ENCODE results near the gene FAM117B. TPM values are rescaled to one million over a fixed set of nuclear protein-coding genes. Genes with fewer than 3 reads are reported as not detected.

The FAM117B gene
- polyA plus RNA-seq (ENCODE audit: insufficient read length in 3 of 3): 10 to 100 TPM; 27.9 to 36.4 (median 29.4) TPM
- long read RNA-seq, donor 1, partial matches to known transcripts: 0 of 1 reads
- long read RNA-seq, donor 1, other reads (novel, unspliced or antisense): 0 of 1 reads
- long read RNA-seq, donor 2, full-length matches to known transcripts: 2 of 2 reads
- long read RNA-seq, donor 2, partial matches to known transcripts: 0 of 2 reads
- long read RNA-seq, donor 2, other reads (novel, unspliced or antisense): 0 of 2 reads
- long read RNA-seq, donor 3, full-length matches to known transcripts: 1 of 20 reads
- long read RNA-seq, donor 3, partial matches to known transcripts: 19 of 20 reads
- long read RNA-seq, donor 3, other reads (novel, unspliced or antisense): 0 of 20 reads
- long read RNA-seq, donor 4, full-length matches to known transcripts: 3 of 3 reads
- long read RNA-seq, donor 4, partial matches to known transcripts: 0 of 3 reads
- long read RNA-seq, donor 4, other reads (novel, unspliced or antisense): 0 of 3 reads
- long read RNA-seq, donor 5: 0 reads
- long read RNA-seq, donor 6, full-length matches to known transcripts: 10 of 22 reads
- long read RNA-seq, donor 6, partial matches to known transcripts: 12 of 22 reads
- long read RNA-seq, donor 6, other reads (novel, unspliced or antisense): 0 of 22 reads
- long read RNA-seq, donor 7, partial matches to known transcripts: 5 of 5 reads
- long read RNA-seq, donor 7, other reads (novel, unspliced or antisense): 0 of 5 reads
- long read RNA-seq, donor 8, full-length matches to known transcripts: 7 of 15 reads
- long read RNA-seq, donor 8, partial matches to known transcripts: 8 of 15 reads
- long read RNA-seq, donor 8, other reads (novel, unspliced or antisense): 0 of 15 reads
- long read RNA-seq, donor 9, partial matches to known transcripts: 5 of 6 reads
- long read RNA-seq, donor 9, other reads (novel, unspliced or antisense): 0 of 6 reads
- long read RNA-seq, donor 10, full-length matches to known transcripts: 1 of 34 reads
- long read RNA-seq, donor 10, partial matches to known transcripts: 33 of 34 reads
- long read RNA-seq, donor 10, other reads (novel, unspliced or antisense): 0 of 34 reads
- long read RNA-seq, donor 11, full-length matches to known transcripts: 2 of 2 reads
- long read RNA-seq, donor 11, partial matches to known transcripts: 0 of 2 reads
- long read RNA-seq, donor 11, other reads (novel, unspliced or antisense): 0 of 2 reads
- long read RNA-seq, donor 12, full-length matches to known transcripts: 1 of 1 reads
- long read RNA-seq, donor 12, partial matches to known transcripts: 0 of 1 reads
- long read RNA-seq, donor 12, other reads (novel, unspliced or antisense): 0 of 1 reads
- long read RNA-seq, donor 13, full-length matches to known transcripts: 3 of 3 reads
- long read RNA-seq, donor 13, partial matches to known transcripts: 0 of 3 reads
- long read RNA-seq, donor 13, other reads (novel, unspliced or antisense): 0 of 3 reads
- long read RNA-seq, donor 14: 0 reads
- long read RNA-seq, donor 15: 0 reads
- long read RNA-seq, donor 16, full-length matches to known transcripts: 7 of 73 reads
- long read RNA-seq, donor 16, partial matches to known transcripts: 66 of 73 reads
- long read RNA-seq, donor 16, other reads (novel, unspliced or antisense): 0 of 73 reads

DNA sequence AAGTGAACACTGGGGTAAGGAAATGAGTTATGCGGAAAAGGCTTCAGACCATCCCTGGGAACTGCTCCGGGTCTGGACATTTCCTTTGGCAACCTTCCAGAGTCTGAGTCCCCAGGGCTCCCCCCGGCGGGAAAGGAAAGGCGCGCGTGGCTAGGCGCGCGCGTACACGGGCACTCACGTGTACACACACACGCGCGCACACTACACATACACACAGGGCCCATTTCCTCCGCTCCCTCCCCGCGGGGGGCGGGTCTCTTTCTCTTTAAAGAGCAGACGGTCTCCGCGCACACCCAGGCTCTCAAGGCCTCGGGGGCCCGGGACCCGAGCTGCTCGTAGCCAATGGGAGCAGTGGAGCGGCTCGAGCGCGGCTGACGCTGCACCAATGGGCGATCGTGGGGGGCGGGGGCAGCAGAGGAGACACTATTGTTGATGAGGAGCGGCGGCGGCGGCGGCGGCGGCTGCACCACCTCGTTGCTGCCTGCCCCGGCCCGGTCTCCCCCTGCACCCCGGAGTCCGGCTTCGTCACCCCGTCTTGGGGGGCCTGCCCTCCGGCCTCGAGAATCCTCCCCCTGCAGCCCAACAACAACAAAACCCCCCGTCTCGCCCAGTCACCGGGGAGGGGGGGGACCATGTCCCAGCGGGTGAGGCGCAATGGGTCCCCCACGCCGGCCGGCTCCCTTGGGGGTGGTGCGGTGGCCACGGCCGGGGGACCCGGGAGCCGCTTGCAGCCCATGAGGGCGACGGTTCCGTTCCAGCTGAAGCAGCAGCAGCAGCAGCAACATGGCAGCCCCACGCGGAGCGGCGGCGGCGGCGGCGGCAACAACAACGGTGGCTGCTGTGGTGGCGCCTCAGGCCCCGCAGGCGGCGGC lies at the start of gene FAM117B:
TSS of gene FAM117B (plus strand) at position 414 of the 872 bp plus-strand sequence. CDS start at position 633, 219 bp downstream.
- peak; percentile 89 to 98 (median 95) for DNase-seq (ENCODE audit: extremely low read depth in 1 of 11, low read depth in 9 of 11, low spot score in 4 of 11)

- DNase-seq (ENCODE audit: extremely low read depth in 1 of 11, low read depth in 9 of 11, low spot score in 4 of 11): peak; percentile 33 to 66 (median 59)
Measured at GRCh38 chr2:202588647-202589581, 45.9 kb upstream of the FAM117B start.

DNA sequence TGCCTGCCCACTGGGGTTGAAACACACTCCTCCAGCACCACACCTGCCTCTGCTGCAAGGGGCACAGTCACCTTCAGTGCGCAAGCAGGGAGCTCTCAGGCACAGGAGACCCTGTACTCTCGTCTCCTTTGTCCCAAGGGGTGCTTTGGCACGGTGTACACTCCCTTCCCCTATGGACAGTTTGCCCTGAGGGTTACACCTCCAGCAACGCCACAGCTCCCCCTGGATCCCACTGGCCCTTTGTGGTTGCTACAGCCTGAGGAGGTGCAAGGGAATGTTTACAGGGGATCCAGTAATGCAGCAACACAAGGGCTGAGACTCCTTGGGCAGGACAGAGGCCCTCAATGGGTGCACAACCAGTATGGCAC lies 45.2 kb upstream of the FAM117B start:
- DNase-seq (ENCODE audit: extremely low read depth in 1 of 11, low read depth in 9 of 11, low spot score in 4 of 11): no peak

DNA sequence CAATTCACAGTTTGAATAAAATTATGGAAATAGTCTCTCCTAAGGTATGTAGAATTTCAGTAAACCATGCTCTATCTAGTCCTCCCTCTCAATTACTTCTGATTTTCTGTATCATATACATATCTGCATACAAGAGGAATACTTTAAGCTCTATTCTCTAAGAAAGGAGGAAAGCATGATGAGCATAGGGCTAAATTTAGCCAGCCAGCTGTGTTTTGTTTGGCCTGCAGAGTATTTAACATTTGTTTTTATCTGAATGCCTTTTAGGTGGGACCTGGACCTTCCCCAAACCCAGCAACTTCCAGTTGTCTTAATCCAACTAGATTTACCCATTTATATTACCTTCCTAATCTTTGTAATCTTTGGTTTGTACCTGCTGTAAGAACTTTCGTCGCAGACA lies 42.2 kb upstream of the FAM117B start:
- DNase-seq (ENCODE audit: extremely low read depth in 1 of 11, low read depth in 9 of 11, low spot score in 4 of 11): no peak

- DNase-seq (ENCODE audit: extremely low read depth in 1 of 11, low read depth in 9 of 11, low spot score in 4 of 11): no peak
Measured at GRCh38 chr2:202599105-202599504, 35.7 kb upstream of the FAM117B start.

DNA sequence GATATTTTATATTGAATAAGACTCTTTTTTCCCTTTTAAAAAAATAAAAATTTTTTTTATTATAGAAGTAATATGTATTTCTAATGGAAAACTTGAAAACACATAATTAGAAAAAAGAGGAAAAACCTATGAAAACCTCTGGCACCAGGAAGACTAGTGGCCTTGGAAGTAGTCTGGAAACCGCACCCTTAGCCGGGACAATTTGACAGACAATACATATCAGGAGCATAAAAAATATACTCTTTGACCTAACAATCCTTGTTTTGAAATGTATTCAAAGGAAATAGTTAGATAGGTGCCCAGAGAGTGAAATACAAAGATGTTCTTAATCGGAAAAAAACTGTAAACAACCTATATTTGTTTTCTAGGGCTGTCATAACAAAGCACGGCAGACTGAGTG lies 34.9 kb upstream of the FAM117B start:
- DNase-seq (ENCODE audit: extremely low read depth in 1 of 11, low read depth in 9 of 11, low spot score in 4 of 11): no peak

DNA sequence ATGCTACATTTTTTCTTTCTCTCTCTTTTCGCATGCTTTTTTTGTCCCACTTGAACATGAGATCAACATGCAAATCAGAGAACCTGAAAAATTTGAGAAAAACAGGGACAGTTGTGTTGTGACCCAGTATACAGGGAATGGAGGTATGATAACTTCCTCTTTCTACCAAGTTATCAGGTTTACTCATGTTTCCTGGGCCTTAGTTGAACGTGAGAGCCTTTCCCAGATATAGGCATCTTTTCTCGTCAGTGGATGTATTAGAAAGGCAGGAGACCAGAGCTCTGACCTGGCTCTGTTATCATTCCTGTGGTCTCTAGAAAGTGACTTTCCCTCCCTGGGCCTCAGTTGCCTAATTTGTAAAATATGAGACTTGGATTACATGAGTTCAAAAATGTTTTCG lies 30.1 kb upstream of the FAM117B start:
- no peak for DNase-seq (ENCODE audit: extremely low read depth in 1 of 11, low read depth in 9 of 11, low spot score in 4 of 11)

GRCh38 chr2:202605174-202605573 lies 29.6 kb upstream of the FAM117B start:
- no peak for DNase-seq (ENCODE audit: extremely low read depth in 1 of 11, low read depth in 9 of 11, low spot score in 4 of 11)

DNA sequence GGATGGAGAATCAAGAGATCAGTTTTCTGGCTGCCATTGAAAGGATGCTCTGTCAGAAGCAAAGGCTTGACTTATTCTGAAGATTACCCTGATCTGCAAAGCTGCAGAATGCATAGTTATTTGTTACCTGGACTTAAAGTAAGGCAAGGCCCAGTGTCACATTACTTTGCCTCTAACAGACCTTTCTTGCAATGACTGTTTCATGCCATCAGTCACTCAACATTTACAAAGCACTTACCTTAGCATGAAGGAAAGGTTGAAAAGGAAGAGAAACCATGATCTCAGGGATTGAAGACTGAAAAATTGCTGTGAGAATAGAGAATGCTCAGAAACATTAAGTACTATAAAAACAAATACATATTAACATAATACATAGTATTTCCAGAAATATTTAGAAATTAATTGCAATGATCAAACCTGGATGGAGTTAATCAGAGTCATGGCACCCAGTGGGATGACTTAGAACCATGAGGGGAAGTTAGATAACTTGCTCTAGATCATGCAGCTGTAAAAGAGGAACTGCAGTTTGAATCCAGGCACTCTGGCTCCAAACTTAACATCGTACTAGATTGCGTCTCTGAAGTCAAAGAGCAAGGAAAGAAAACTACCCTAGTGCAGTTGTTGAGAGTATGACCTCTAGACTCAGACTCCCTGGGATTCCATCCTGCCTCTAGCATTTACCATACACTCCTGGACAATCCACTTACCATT lies 26.5 kb upstream of the FAM117B start:
- no peak for DNase-seq (ENCODE audit: extremely low read depth in 1 of 11, low read depth in 9 of 11, low spot score in 4 of 11)

GRCh38 chr2:202609381-202610145 lies 25.2 kb upstream of the FAM117B start:
- DNase-seq (ENCODE audit: extremely low read depth in 1 of 11, low read depth in 9 of 11, low spot score in 4 of 11): no peak

GRCh38 chr2:202610380-202610779 lies 24.4 kb upstream of the FAM117B start:
- no peak for DNase-seq (ENCODE audit: extremely low read depth in 1 of 11, low read depth in 9 of 11, low spot score in 4 of 11)

GRCh38 chr2:202612145-202612544 lies 22.6 kb upstream of the FAM117B start:
- no peak for DNase-seq (ENCODE audit: extremely low read depth in 1 of 11, low read depth in 9 of 11, low spot score in 4 of 11)

DNA sequence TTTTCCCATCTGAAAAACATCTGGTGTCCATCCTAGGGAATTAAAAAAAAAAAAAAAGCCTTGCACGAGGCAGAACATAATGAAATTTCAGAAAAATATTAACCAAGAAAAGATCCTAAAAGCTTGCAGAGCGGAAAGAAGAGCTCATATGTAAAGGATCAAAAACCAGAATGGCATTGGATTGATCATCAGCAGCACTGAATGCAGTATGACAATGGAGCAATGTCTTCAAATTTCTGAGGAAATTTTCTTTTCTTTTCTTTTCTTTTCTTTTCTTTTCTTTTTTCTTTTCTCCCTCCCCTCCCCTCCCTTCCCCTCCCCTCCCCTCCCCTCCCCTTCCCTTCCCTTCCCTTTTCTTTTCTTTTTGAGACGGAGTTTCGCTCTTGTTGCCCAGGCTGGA lies 21.3 kb upstream of the FAM117B start:
- DNase-seq (ENCODE audit: extremely low read depth in 1 of 11, low read depth in 9 of 11, low spot score in 4 of 11): no peak

GRCh38 chr2:202624133-202624532 lies 10.6 kb upstream of the FAM117B start:
- no peak for DNase-seq (ENCODE audit: extremely low read depth in 1 of 11, low read depth in 9 of 11, low spot score in 4 of 11)

DNA sequence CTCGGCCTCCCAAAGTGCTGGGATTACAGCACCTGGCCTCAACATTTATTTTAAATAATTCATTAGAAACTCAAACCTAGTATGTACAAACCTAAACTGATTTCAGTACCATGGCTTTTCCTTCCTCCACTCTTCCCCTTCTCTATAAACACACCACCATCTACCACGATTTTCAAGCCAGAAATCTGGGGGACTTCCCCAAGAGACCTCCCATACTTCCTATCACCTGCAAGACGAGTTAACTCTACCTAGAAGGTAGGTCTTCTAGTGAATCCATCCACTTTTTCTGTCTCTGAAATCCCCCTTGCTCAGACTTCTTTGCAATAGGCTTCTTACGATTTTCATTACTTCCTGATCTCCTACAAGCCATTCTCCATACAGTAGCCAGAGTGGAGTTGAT lies 7.7 kb upstream of the FAM117B start:
- no peak for DNase-seq (ENCODE audit: extremely low read depth in 1 of 11, low read depth in 9 of 11, low spot score in 4 of 11)
